A549 treated with AZD2906 at 1 μM for 4 hours (cell line): ENCODE measurements around the gene ENDOV. TPM values are rescaled to one million over a fixed set of nuclear protein-coding genes. Genes with fewer than 3 reads are reported as not detected.

ENCODE experiments used
- total RNA-seq: library from RNA; stranded (reverse); fragments of 200-300 nt; extraction: Qiagen RNA extraction; gene quantifications from 5 replicates; pipeline ENCODE4 v1.2.3, GENCODE V29; 2022

ENDOV gene
- total RNA-seq = 39.2 to 54.8 TPM (median 49.5 TPM) in 5 replicates

DNA sequence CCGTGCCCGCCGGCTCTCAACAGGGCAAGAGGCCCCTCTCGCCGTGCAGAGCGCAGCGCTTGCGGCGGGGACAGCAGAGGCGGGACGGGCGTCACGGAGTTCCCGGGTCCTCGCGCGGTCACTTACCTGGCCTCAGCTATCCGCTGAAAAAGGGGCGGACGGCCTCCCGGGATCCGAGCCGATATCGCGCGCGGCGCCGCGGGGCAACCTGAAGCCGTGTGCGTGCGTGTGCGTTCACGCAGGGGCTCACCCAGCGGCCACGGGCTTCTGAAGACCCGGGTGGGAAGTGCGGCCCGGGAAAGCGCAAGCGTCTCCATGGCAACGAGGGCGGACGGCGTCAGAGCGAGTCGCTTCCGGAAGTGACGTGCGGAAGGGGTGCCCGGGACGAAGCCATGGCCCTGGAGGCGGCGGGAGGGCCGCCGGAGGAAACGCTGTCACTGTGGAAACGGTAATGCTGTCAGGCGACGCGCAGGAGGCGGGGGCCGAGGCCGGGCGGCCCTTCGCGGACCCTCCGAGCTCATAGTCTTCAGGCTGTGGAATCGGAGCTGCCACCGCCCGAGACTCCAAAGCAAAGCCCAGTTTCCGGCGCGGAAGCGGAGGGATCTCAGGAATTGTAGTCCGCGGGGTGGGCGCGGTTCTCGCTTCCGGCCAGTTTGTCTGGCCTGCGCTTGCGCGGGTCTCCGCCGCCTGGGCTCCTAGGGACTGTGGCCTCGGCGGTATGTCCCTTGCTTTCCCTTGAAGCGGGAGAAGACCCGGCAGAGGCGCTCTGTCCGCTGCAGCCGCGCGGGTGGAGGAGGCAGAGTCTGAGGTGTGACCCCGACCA lies at the start of gene ENDOV:
Gene ENDOV, plus strand, starts transcription at position 365 of the 823 bp plus-strand sequence. Its CDS starts 28 bp downstream, at position 393.

DNA sequence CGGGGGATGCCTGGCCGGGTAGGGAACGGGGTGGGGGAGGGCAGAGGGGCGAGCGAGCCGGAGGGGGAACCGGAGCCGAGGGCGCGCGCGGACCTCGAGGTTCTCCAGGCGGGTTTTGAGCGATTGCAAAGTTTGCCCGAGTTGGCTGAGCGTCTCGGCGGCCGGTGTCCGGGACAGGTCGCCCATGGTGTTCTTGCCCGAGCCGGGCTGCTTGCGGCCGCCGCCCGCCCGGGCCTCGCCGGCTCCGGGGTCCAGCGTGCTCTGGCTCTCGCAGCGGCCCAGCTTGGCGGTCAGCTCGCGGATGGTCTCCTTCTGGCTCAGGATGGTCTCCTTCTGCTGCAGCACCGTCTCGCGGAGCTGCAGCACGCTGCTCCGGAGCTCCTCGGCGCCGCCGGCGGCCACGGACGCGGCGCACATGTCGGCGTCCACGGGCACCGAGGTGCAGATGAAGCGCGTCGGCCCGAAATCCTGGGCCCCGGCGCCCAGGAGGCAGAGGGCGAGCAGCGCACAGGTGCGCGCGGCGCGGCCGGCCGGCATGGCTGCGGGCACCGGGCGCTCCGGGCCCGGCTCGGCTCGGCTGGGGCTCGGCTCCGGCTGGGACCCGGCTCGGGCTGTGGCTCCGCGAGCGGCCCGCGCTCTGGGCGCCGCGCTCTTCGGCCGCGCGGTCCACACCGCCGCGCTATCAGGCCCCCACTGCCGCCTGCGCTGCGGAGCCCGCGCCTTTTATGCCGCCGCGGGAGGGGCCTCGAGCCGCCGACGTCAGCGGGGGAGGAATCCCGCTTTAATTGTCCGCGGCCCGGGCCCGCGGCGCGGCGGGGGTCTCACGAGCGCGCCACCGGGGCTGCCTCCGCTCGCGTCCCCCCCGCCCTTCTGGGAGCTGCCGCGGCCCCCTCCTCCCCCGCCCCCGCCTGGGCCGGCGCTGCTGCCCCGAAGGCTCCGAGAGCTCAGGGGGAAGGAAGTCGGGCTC lies 61.2 kb downstream of the ENDOV start, which contains the start of gene NPTX1:
Gene NPTX1, minus strand, starts transcription at position 698 of the 967 bp plus-strand sequence. Its CDS starts 161 bp downstream, at position 537.

Other genes starting within 250 kb of the ENDOV start
- gene CARD14, start 245.1 kb upstream of the ENDOV start, total RNA-seq = 0.18 to 0.48 TPM (median 0.32 TPM) in 5 replicates
- 20.6 to 26.5 TPM (median 22.4 TPM) in 5 replicates for gene SGSH, start 194.8 kb upstream of the ENDOV start, total RNA-seq
- gene SLC26A11, start 194.7 kb upstream of the ENDOV start, total RNA-seq = 13.0 to 16.5 TPM (median 14.6 TPM) in 5 replicates
- 56.9 to 58.1 TPM (median 57.4 TPM) in 5 replicates for gene RNF213, start 154.3 kb upstream of the ENDOV start, total RNA-seq
- gene NPTX1, start 61.4 kb downstream of the ENDOV start, total RNA-seq = 119 to 187 TPM (median 161 TPM) in 5 replicates
- 28.7 to 31.6 TPM (median 30.4 TPM) in 5 replicates for gene RPTOR, start 129.7 kb downstream of the ENDOV start, total RNA-seq